SIG-M5 treated with dmso at 0.1 percent for 504 hours (cell line): ENCODE data around the gene R3HDML.

Source experiments
- DNase-seq: peaks from one replicate; lab custom pipeline; 2025; ENCODE audit not compliant: unreplicated experiment; lab: John Stamatoyannopoulos, UW

Gene R3HDML

DNA sequence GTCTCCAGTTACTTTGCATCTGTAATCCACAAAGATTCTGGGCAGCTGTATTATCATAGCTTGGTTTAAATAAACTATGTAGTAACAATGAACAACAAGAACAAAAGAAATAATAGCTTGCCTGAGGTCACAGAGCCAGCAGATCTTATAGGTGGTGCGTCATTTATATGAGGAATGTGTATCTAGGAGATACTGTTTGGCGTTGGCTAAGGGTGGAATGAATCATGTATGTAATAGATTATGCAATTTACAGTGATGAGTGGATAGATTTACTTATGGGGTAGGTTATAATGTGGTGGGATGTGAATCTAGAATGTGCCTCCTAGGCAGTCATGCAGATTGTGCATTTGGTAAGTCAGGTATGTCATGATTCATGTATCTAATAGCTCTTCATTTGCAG, 61.5 kb downstream of the R3HDML start:
- DNase-seq: no peak

DNA sequence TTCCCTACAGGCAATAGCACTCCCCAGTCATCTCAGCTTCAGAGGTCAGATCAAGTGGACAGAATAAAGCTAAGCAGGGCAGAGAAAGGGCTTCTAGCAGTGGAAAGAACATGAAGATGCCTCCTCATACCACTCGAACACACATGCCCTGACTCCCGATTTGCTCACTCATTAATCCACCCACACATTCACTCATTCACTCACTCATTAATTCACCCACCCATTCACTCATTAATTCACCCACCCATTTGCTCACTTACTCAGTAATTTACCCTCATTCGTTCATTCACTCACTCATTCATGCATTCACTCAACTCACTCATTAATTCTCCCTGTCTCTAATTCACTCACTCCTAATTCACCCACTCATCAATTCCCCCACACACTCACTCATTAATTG, 62.6 kb downstream of the R3HDML start:
- no peak for DNase-seq

DNA sequence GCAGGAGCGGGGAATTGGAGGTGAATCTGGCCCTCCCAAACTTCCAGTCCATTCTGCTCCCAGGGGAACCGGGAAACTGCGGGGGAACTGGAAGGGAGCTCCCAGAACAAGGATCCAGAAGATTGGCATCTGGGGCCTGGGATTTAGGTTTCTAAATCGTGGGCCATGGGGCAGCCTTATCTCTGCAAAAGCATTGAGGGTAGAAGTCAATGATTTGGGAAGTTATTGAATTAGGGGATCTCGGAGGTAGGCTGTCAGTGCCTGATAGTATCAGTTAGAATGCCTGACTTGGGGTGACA, 63.8 kb downstream of the R3HDML start:
- DNase-seq: no peak
